H1 (cell line): ENCODE measurements around the gene HSPA1L. TPM values are rescaled to one million over a fixed set of nuclear protein-coding genes. Genes with fewer than 3 reads are reported as not detected.

Source experiments
- ATF2 ChIP-seq: IDR thresholded peaks from 2 replicates; pipeline ENCODE4 v1.6.1; 2012; ENCODE audit warnings: low read length, inconsistent platforms
- FOSL1 ChIP-seq: IDR thresholded peaks from 2 replicates; pipeline ENCODE4 v1.6.1; 2011; ENCODE audit warnings: mild to moderate bottlenecking, low read depth, low read length, moderate library complexity; ENCODE audit not compliant: insufficient read depth
- NANOG ChIP-seq: IDR thresholded peaks from 2 replicates; pipeline ENCODE4 v1.6.1; 2011; ENCODE audit warnings: low read length, low read depth, mild to moderate bottlenecking, inconsistent platforms; ENCODE audit not compliant: insufficient read depth, poor library complexity, severe bottlenecking
- PHF8 ChIP-seq: fragments of 200-600 bp; sonication (generic); conservative IDR thresholded peaks from 2 replicates; pipeline ENCODE4 v1.7.1; 2012; ENCODE audit warnings: low read depth, mild to moderate bottlenecking, inconsistent platforms, low read length, moderate library complexity
- SP4 ChIP-seq: IDR thresholded peaks from 2 replicates; pipeline ENCODE4 v1.6.1; 2012; ENCODE audit warnings: low read length, inconsistent platforms
- polyA plus RNA-seq, 7 experiments: library from polyadenylated mRNA; depleted of rRNA in 3 of 7; stranded (reverse) in 5 of 7; unstranded in 2 of 7; fragments of >200 nt in 5 of 7; fragments of 200-250 nt in 2 of 7; gene quantifications; 1 replicate in 5 of 7; 2 replicates in 1 of 7; 4 replicates in 1 of 7; pipeline versions ENCODE4 v1.2.1 to v1.2.3, GENCODE V29; 2011 to 2013; ENCODE audit warnings: missing spikeins in 2 of 7, mixed read lengths in 2 of 7
- total RNA-seq: library from RNA; stranded (reverse); fragmentation: NEBNext Ultra II Directional; extraction: Animal tissue kit (Norgen Biotek cat#: 25700); gene quantifications from 2 replicates; pipeline ENCODE4 v1.2.1, GENCODE V29; 2021

Gene HSPA1L
- total and polyA plus RNA-seq, 2 of the 8 experiments (the other 6 are each of a cell fraction or from before 2014, with no cell fraction given): 1.00 to 1.9 TPM

- TF ChIP-seq SP4 (no peak), PHF8 (no peak), ATF2 (no peak), FOSL1 (no peak), NANOG (no peak)
Measured at GRCh38 chr6:31761343-31761742, 53.7 kb downstream of the HSPA1L start (continued).
